Keratinocyte (primary cell): ENCODE results near the gene NECTIN3. TPM values are rescaled to one million over a fixed set of nuclear protein-coding genes. Genes with fewer than 3 reads are reported as not detected.

Source experiments
- DNase-seq: peaks from one replicate; pipeline ENCODE4 v3.0.0-alpha.2; 2011; ENCODE audit warnings: low read depth, missing footprints, low spot score
- FAIRE-seq: peaks from 2 replicates; lab custom pipeline; 2011; peaks lifted over from hg19 to GRCh38; lab: Jason Lieb, UNC
- H2AFZ ChIP-seq: 2 replicates; pipeline ENCODE4 v1.6.0; 2012; ENCODE audit warnings: low read length, control low read depth, inconsistent platforms; ENCODE audit not compliant: control insufficient read depth
- H3K27ac ChIP-seq: 2 replicates; pipeline ENCODE4 v1.5.1; 2011; ENCODE audit warnings: low read length; ENCODE audit not compliant: control insufficient read depth, insufficient read depth
- H3K27me3 ChIP-seq: 3 replicates; pipeline ENCODE4 v1.6.0; 2011; ENCODE audit warnings: low read length; ENCODE audit not compliant: control insufficient read depth, insufficient read depth; ENCODE audit errors: extremely low read depth
- H3K36me3 ChIP-seq, 2 experiments: 2 replicates in 1 of 2; 3 replicates in 1 of 2; pipeline ENCODE4 v1.5.1; 2011; ENCODE audit warnings: low read length in 2 of 2, mild to moderate bottlenecking in 1 of 2; ENCODE audit not compliant: control insufficient read depth in 2 of 2, insufficient read depth in 2 of 2; ENCODE audit errors: extremely low read depth in 1 of 2
- H3K4me1 ChIP-seq: 3 replicates; pipeline ENCODE4 v1.5.1; 2011; ENCODE audit warnings: low read length; ENCODE audit not compliant: control insufficient read depth, insufficient read depth; ENCODE audit errors: extremely low read depth
- H3K4me2 ChIP-seq: 3 replicates; pipeline ENCODE4 v1.6.0; 2011; ENCODE audit warnings: low read depth, low read length; ENCODE audit not compliant: control insufficient read depth, insufficient read depth; ENCODE audit errors: extremely low read depth
- H3K4me3 ChIP-seq, 3 experiments: fragments of 200-600 bp in 1 of 3; sonication (generic) in 1 of 3; 2 replicates in 2 of 3; 3 replicates in 1 of 3; pipeline ENCODE4 v1.5.1; 2011 to 2016; ENCODE audit warnings: low read length in 3 of 3, mild to moderate bottlenecking in 3 of 3, control low read depth in 2 of 3, inconsistent platforms in 1 of 3, low read depth in 1 of 3, mixed read lengths in 1 of 3, mixed run types in 1 of 3, moderate library complexity in 1 of 3; ENCODE audit not compliant: control insufficient read depth in 2 of 3, insufficient read depth in 2 of 3; ENCODE audit errors: extremely low read depth in 1 of 3
- H3K79me2 ChIP-seq: 2 replicates; pipeline ENCODE4 v1.6.0; 2012; ENCODE audit warnings: low read length; ENCODE audit not compliant: control insufficient read depth, insufficient read depth
- H3K9ac ChIP-seq: 3 replicates; pipeline ENCODE4 v1.6.0; 2011; ENCODE audit warnings: low read length; ENCODE audit not compliant: control insufficient read depth, insufficient read depth; ENCODE audit errors: extremely low read depth
- H3K9me1 ChIP-seq: 3 replicates; pipeline ENCODE4 v1.6.0; 2011; ENCODE audit warnings: low read length; ENCODE audit not compliant: control insufficient read depth, insufficient read depth; ENCODE audit errors: extremely low read depth
- H3K9me3 ChIP-seq: 2 replicates; pipeline ENCODE4 v1.5.1; 2012; ENCODE audit warnings: low read depth, low read length; ENCODE audit not compliant: control insufficient read depth
- H4K20me1 ChIP-seq: 3 replicates; pipeline ENCODE4 v1.6.0; 2011; ENCODE audit warnings: low read length; ENCODE audit not compliant: control insufficient read depth, insufficient read depth; ENCODE audit errors: extremely low read depth
- CTCF ChIP-seq, 3 experiments: IDR thresholded peaks in 1 of 3; conservative IDR thresholded peaks in 1 of 3; optimal IDR thresholded peaks in 1 of 3; 2 replicates in 2 of 3; 3 replicates in 1 of 3; pipeline versions ENCODE3 to v1.5.1; 2011; ENCODE audit warnings: low read length in 3 of 3, mild to moderate bottlenecking in 3 of 3, moderate library complexity in 2 of 3, control low read depth in 1 of 3, inconsistent platforms in 1 of 3; ENCODE audit not compliant: insufficient read depth in 2 of 3; ENCODE audit errors: extremely low read depth in 1 of 3
- EZH2 ChIP-seq: IDR thresholded peaks from one replicate; pipeline ENCODE4 v1.6.1; 2012; ENCODE audit warnings: inconsistent platforms, mild to moderate bottlenecking, low read length, moderate library complexity
- dilution Hi-C: fragments of 300-500 bp; cut with MboI; formaldehyde crosslinking; loops from one replicate; pipeline ENCODE4 v1.7.0; 2020; ENCODE audit warnings: low sequenced_read_pairs; ENCODE audit not compliant: extremely low pct_ligation_motif_present
- polyA plus RNA-seq, 5 experiments: library from polyadenylated mRNA; depleted of rRNA in 3 of 5; stranded (reverse) in 3 of 5; stranded (forward) in 1 of 5; unstranded in 1 of 5; fragments of >200 nt; gene quantifications; 1 replicate in 1 of 5; 2 replicates in 3 of 5; 3 replicates in 1 of 5; pipeline versions ENCODE4 v1.2.1 to v1.2.3, GENCODE V29; 2011 to 2012; ENCODE audit warnings: missing spikeins in 2 of 5, low read depth in 1 of 5, low replicate concordance in 1 of 5

The NECTIN3 gene
- polyA plus RNA-seq, 1 donor (not counting 4 experiments of a cell fraction or from before 2014, with no cell fraction given), result 2.1 TPM

GRCh38 chr3:111134302-111134701 is 62.7 kb downstream of the NECTIN3 start:
- H3K9ac ChIP-seq, result no peak overlapping the region
- H3K9me1 ChIP-seq, result no peaks in the 10 kb centered on the region
- DNase-seq (no peak), FAIRE-seq (no peak)
- H3K36me3 ChIP-seq, result no peaks in the 10 kb centered on the region
- no peaks in the 10 kb centered on the region for H3K4me1 ChIP-seq
- H3K9me3 ChIP-seq, result no peaks in the 10 kb centered on the region
- TF ChIP-seq CTCF (optimal IDR thresholded peaks at IDR 0.05 in 1 of 3, IDR thresholded peaks at IDR 0.05 in 1 of 3, conservative IDR thresholded peaks at IDR 0.05 in 1 of 3; ENCODE audit: extremely low read depth in 1 of 3, insufficient read depth in 2 of 3, low read length in 3 of 3) (no peak), EZH2 (no peak)
- no peak overlapping the region for H3K4me3 ChIP-seq
- dilution Hi-C loops, result no loop called here
- no peak overlapping the region for H3K4me2 ChIP-seq
- H4K20me1 ChIP-seq, result no peaks in the 10 kb centered on the region
- H3K27me3 ChIP-seq, result no peaks in the 10 kb centered on the region
- H3K79me2 ChIP-seq, result no peaks in the 10 kb centered on the region
- H2AFZ ChIP-seq, result no peak overlapping the region
- H3K27ac ChIP-seq, result no peak overlapping the region

- Histone ChIP-seq H3K27ac (no peak overlapping the region), H3K27me3 (no peaks in the 10 kb centered on the region), H3K9ac (no peak overlapping the region), H3K79me2 (no peaks in the 10 kb centered on the region), H2AFZ (no peak overlapping the region), H4K20me1 (no peaks in the 10 kb centered on the region), H3K36me3 (no peaks in the 10 kb centered on the region), H3K4me1 (peaks cover 2% of the 10 kb centered on the region), H3K4me2 (no peak overlapping the region), H3K4me3 (no peak overlapping the region), H3K9me3 (no peaks in the 10 kb centered on the region), H3K9me1 (no peaks in the 10 kb centered on the region)
- dilution Hi-C loops, result no loop called here
- no peak for TF ChIP-seq EZH2
- TF ChIP-seq CTCF (optimal IDR thresholded peaks at IDR 0.05 in 1 of 3, IDR thresholded peaks at IDR 0.05 in 1 of 3, conservative IDR thresholded peaks at IDR 0.05 in 1 of 3; ENCODE audit: extremely low read depth in 1 of 3, insufficient read depth in 2 of 3, low read length in 3 of 3), result no peak
- DNase-seq, result no peak
- no peak for FAIRE-seq
These were observed 79.8 kb downstream of the NECTIN3 start for GRCh38 chr3:111151438-111151837.
